ENCODE measurements around the gene MROH7. TPM values are rescaled to one million over a fixed set of nuclear protein-coding genes. Genes with fewer than 3 reads are reported as not detected.
A peak's percentile ranks its signal among the peaks of the same experiment; 100 is the strongest.

Gene MROH7
- polyA plus RNA-seq, 3 donors = 1.1 TPM; not detected in 2

- no peaks in the 10 kb centered on the region for H3K79me2 ChIP-seq (ENCODE audit: insufficient read depth, low read length)
- H3K4me1 Mint-ChIP-seq = no peaks in the 10 kb centered on the region
- H3K4me1 ChIP-seq (ENCODE audit: control insufficient read depth in 1 of 2, insufficient read depth in 2 of 2, low read length in 2 of 2) = no peaks in the 10 kb centered on the region
- peaks cover 0 to under 1% of the 10 kb centered on the region in 2 donors for H3K9me3 ChIP-seq (replicated peaks in 1 of 2; ENCODE audit: control insufficient read depth in 1 of 2, insufficient read depth in 1 of 2, low read length in 2 of 2)
- no peak overlapping the region for H3K27ac Mint-ChIP-seq
- H3K9ac ChIP-seq (ENCODE audit: insufficient read depth, low read length, poor library complexity, severe bottlenecking) = no peak overlapping the region
- no peak overlapping the region for H3K4me3 ChIP-seq (replicated peaks in 1 of 3; ENCODE audit: low read depth in 2 of 3, low read length in 3 of 3)
- WGBS (ENCODE audit: insufficient coverage) = no CpG with 5 or more reads among the region's 2 CpGs
- no peaks in the 10 kb centered on the region for H4K20me1 ChIP-seq (ENCODE audit: insufficient read depth, low read length)
- no peak overlapping the region for H3K4me3 Mint-ChIP-seq
- H3K4me2 ChIP-seq (replicated peaks; ENCODE audit: extremely low read depth, low read length, poor library complexity, severe bottlenecking) = no peak overlapping the region
- no peaks in the 10 kb centered on the region for H3K27me3 ChIP-seq (ENCODE audit: control insufficient read depth in 2 of 2, insufficient read depth in 2 of 2, low read length in 2 of 2)
- peaks cover 0 to 2% (median 0%) of the 10 kb centered on the region in 3 donors for H3K27me3 Mint-ChIP-seq (ENCODE audit: low read depth in 3 of 3)
- H3K36me3 Mint-ChIP-seq = peaks cover 0 to 2% of the 10 kb centered on the region in 2 donors
- H3K36me3 ChIP-seq (replicated peaks in 1 of 2; ENCODE audit: control insufficient read depth in 1 of 2, insufficient read depth in 2 of 2, low read length in 2 of 2) = no peaks in the 10 kb centered on the region
- peaks cover 0 to 5% (median 0%) of the 10 kb centered on the region in 7 donors for H3K9me3 Mint-ChIP-seq
- intact Hi-C loops (cut with micrococcal nuclease) = no loop called here
- no peak overlapping the region for H3K27ac ChIP-seq (ENCODE audit: low read depth in 1 of 2, low read length in 2 of 2)
- no peak overlapping the region for H2AFZ ChIP-seq (ENCODE audit: insufficient read depth, low read depth, low read length, poor library complexity, severe bottlenecking)
- no peak for TF ChIP-seq CTCF (IDR thresholded peaks at IDR 0.05)
- no peak for DNase-seq
These were observed 27.0 kb downstream of the MROH7 start for GRCh38 chr1:54668567-54668966.

GRCh38 chr1:54671985-54672608, 30.5 kb downstream of the MROH7 start:
- no peaks in the 10 kb centered on the region for H3K4me1 ChIP-seq (ENCODE audit: control insufficient read depth in 1 of 2, insufficient read depth in 2 of 2, low read length in 2 of 2)

More at GRCh38 chr1:54671985-54672608, 30.5 kb downstream of the MROH7 start:
- Histone ChIP-seq H3K36me3 (replicated peaks in 1 of 2; ENCODE audit: control insufficient read depth in 1 of 2, insufficient read depth in 2 of 2, low read length in 2 of 2) (no peaks in the 10 kb centered on the region), H4K20me1 (ENCODE audit: insufficient read depth, low read length) (no peaks in the 10 kb centered on the region), H3K79me2 (ENCODE audit: insufficient read depth, low read length) (no peaks in the 10 kb centered on the region), H3K4me2 (replicated peaks; ENCODE audit: extremely low read depth, low read length, poor library complexity, severe bottlenecking) (no peak overlapping the region), H2AFZ (ENCODE audit: insufficient read depth, low read depth, low read length, poor library complexity, severe bottlenecking) (no peak overlapping the region), H3K9ac (ENCODE audit: insufficient read depth, low read length, poor library complexity, severe bottlenecking) (no peak overlapping the region), H3K4me3 (replicated peaks in 1 of 3; ENCODE audit: low read depth in 2 of 3, low read length in 3 of 3) (no peak overlapping the region), H3K9me3 (replicated peaks in 1 of 2; ENCODE audit: control insufficient read depth in 1 of 2, insufficient read depth in 1 of 2, low read length in 2 of 2) (peaks cover 0 to 7% of the 10 kb centered on the region in 2 donors), H3K27me3 (ENCODE audit: control insufficient read depth in 2 of 2, insufficient read depth in 2 of 2, low read length in 2 of 2) (no peaks in the 10 kb centered on the region), H3K27ac (ENCODE audit: low read depth in 1 of 2, low read length in 2 of 2) (no peak overlapping the region)
- Mint-ChIP-seq H3K4me3 (no peak overlapping the region), H3K4me1 (no peaks in the 10 kb centered on the region), H3K27me3 (ENCODE audit: low read depth in 3 of 3) (peaks cover 0 to 1% (median 0%) of the 10 kb centered on the region in 3 donors), H3K27ac (no peak overlapping the region), H3K9me3 (peaks cover 0 to 10% (median 0%) of the 10 kb centered on the region in 7 donors), H3K36me3 (no peaks in the 10 kb centered on the region)
- TF ChIP-seq CTCF (IDR thresholded peaks at IDR 0.05) = peak; percentile 78
- 88% methylated on average over 3 of the region's 6 CpGs for WGBS (ENCODE audit: insufficient coverage)
- intact Hi-C loops (cut with micrococcal nuclease) = loop anchor here (5.0 kb wide), 1 partner anchor 135 kb away; a partner anchor contains a TSS
- peak in 1 of 3 donors; percentile 12 for DNase-seq
